Measurements from ENCODE around the gene ZDHHC1.

ZDHHC1 gene

DNA sequence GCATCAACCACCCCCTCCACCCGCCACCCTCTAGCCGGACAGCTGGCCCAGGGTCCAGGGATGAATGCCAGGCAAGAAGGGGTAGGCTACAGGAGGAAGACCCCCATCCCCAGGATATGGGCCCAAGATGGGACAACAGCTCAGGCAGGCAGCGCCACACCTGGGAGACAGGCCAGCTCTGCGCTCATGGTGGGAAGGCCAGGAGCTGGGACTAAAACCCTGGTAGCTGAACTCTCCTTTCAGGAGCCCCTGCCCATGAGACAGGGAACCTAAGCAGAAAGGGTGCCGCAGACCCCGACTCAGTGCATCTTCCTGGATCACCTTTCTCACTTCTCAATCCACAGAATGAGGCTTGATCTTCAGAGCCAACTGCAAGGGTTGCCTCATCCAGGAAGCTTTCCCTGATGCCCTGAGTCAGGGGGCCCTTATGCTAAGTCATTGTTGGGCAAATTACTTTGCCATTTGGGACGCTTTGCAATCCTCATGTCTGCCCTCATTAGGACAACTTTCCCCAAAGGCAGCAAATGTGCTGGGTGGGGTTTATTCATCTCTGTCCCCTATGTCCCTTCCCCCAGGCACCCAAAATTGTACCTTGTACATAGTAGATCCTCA is 9.0 kb downstream of the ZDHHC1 start:
- DNase-seq, result no peak

DNA sequence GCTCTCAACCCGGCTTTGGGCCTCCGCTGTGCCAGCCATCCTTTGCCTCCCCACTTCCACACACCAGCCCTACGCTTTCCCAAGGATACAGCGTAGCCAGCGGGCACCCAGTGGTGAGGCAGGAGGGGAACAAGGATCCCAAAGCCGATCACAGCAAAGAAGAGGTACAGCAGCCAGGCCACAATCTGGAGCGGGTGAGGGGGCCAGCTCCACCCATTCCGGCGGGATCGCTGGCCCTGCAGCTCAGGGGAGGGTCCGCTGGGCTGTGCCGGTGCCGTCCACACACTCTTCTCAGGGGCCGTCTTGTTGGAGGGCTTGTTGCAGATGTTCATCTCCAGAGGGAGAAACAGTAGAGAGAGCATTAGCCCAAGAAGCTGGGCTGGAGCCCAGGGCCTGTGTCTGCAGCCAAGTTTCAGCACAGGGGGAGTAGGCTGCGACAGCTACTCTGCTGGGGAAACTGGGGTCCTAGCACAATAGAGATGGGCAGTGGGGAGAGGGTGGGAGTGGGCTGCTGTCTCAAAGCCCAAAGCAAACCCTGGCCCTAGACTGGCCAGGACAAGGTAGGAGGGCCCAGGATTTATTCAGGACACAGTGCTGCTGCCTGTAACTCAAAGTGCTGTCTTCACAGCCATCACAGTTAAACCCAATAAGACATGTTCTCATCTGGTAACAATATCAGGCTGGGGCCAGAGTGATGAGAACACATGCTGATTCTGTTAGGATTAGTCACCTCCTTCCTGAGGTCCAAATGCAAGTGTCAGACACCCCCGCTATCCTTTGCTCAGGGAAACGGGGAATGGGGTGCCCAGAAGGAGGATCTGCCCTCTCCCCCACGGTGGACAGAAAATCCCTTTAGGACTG is 9.9 kb downstream of the ZDHHC1 start:
- no peak for DNase-seq

DNA sequence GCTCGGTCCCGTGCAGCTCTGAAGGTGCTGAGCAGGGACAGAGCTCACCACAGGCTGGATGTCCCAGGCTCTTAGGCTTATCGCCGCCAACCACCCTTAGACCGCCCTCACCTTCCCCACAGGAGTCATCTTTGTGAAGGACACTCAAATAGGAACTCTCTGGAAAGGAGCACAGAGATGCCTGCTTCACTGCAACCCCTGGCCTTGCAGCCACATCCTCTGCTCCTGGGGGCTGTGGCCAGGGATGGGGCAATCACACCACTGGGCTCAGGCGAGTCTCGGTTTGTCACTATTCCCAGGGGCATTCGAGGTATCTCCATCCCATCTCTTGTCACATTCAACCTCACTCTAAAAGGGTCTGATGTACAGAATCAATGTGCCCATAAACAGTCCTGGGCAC is 10.9 kb downstream of the ZDHHC1 start:
- no peak for DNase-seq

DNA sequence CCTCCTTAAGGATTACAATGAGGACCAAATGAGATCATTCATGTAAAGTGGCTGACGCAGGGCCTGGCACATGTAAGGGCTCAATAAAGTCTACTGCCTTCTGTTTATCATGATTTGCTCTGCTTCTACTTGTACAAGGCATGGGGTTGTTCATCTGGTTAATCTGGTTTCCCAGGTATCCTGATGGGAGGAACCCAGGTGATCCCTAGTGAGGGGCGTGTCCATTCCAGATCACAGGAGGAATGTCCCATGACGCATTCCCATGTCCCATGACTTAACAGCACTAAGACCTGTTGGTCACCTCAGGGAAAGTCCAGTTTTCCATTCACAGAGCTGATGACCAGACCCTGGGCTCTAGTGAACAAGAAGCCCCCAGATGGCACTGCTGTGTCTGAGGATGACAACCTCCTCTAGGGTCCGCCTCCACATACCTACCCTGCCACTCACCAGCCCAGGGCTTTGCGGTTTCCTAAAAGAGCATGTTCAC is 11.5 kb downstream of the ZDHHC1 start:
- no peak for DNase-seq

DNA sequence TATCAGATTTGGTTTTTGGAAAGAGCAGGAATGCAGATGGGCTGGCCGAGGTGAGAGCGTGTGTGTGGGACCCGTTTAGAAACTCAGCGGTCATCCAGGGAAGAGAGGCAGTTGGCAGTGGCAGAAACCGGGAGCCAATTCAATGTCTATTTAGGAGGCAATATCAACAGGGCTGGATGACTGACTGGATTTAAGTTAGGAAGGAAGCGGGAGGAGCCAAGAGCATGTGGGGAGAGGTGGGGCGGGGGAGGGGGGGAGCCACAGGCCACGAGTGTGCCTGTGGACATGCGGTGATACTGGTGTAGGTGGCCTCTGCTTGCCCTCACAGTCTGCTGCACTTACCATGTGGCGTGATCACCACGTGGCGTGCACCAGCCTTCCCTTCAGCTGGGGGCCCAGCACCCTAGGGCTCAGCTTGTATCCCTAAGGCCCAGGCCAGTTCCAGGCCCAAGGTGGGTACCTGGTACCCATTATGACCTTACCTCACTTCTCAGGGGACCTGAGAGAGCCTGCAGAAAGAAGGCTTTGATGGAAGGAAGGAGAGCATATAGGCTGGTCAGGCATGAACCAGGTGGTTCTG is 12.2 kb downstream of the ZDHHC1 start:
- DNase-seq, result no peak

DNA sequence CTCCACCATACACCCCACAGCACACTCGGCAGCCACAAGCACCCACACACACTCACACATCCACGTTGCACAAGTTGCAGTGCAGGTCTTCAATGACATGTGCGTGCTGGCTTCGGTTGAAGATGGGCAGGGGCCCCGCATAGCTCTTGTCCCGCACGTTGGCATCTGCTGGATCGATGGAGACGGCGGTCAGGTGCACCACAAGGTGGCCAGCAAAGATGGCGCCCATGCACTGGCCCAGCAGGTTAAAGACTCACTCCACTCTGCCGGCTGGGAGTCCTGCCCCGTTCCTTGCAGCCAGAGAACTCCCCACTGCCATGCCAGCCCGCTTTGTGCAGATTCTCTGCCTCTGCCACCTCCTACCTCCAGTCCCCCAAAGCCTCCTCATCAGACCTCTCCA is 15.4 kb downstream of the ZDHHC1 start:
- DNase-seq, result no peak

DNA sequence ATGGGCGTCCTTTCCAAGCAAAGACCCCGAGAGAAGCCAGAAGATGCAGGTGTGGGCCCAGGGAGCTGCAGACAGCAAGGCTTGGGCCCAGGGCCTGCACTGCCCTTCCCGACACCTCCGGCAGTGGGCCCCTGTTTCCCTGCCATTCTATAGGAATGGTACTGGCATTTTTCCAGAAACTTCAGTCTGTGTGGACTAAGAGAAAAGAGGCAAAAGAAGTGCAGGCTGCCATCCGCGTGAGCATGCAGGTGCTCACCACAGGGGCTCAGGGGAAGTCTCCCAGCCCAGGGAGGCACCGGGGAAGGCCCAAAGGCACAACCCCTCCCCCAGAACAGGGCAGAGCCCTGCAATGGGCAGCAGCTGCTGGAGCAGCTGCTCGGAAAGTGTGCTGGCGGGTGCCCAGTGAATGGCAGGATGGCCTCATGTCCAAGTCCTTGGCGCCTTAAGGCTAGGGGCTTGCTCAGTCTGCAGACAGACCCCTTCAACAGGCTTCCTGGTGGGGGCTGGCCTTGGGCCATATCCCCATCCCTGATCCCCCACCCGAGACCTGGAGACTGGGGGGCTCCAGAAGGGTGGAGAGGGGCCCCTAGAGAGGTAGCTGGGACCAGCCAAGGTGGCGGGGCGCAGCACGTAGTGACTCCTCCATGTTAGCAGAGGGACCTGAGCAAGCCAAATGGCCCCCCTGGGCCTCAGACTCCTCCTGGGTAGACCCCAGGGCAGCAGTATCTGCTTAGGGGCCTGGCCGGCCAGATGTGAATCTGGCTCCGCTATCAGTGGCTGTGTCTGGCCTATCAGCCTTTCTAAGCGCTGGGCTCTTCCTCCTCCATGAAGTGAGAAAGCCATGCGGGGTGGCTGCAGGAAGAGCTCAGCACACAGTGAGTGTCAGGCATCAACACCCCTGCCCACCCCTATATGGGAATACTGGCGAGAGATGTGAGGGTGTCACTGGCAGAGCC is 16.2 kb downstream of the ZDHHC1 start:
- no peak for DNase-seq

DNA sequence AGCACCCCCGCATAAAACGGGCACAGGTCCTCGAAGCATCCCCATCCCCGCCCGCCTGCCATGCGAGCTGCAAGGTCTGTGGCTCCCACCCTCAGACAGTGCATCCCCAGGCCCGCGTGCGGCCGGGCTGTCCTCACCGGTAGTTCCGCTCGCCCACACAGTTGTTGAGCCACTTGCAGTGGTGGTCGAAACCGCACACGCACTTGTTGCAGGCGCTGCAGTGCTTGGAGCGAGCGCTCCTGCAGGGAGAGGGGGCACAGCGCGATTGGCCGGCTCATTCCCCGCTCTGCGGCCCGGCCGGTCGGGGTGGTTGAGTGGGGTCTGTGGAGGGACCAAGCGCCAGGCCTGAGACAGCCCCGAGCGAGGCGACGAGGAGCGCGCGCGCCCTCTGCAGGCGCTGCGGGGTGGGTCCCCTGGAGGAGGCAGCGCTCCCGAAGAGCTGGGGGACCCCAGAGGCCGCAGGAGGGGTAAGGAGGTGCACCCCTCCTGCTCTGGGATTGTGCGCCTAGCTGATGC is 17.0 kb downstream of the ZDHHC1 start:
- DNase-seq, result peak; percentile 14 to 31

DNA sequence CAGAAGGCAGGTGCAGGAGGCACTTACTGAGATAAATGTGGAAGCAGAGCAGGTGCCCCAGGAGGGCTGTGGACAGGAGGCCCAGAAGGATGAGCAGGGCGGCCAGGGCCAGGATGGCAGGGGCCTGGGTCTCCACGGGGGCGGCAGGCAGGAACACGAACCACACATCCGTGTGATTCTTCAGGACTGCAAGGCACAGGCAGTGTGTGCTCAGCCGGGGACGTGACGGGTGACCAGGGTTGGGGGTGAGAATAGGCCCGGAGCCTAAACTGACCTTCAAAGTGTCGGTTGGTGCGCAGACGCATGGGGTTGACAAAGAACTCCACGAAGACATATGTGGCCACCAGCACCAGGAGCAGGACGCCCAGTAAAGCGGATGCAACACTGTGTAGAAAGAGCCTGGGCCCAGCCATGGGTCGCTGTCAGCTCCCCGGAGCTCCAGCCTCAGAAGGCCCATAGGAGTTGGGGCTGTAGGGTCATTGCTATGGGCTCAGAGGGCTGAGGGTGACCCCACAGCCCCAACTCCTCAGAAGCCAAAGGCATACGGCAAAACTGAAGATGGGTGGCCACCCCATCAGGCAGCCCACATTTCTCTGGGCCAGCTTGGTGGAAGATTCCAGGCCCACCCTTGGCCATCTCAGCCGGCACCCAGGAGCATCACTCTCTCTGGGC is 17.6 kb downstream of the ZDHHC1 start:
- DNase-seq, result no peak

DNA sequence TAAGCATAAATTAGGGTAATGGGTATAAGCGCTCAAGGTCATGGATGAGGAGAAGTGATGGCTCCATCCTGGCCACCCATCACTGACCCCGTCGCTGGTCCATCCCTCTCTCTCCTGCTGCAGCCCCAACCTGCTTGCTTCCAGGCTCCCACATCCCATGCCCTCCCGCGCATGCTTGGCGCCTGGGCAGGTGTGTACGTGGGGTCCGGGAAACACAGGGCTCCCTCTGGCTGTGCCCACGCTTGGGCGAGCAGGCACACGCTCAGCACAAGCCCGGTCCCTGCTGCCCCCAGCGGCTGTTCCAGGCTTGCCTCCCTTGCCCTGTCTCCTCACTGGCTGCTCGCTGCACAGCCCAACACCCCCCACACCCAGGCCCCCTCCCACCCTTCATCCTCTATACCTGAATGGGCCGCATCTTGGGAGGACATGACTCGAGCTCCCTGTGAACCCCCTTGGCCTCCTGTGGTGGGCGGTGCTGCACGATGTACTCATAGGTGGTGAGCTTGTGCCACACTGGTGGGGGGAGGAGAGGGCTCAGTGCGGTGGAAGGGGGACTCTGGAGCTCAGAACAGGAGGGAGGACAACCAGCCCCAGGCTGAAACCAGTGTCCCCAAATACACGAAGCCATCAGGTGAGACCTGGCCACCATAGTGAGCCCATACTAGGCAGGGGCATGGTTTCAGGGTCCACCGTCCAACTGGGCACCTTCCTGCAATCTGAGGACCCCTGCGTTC is 18.3 kb downstream of the ZDHHC1 start:
- no peak for DNase-seq

DNA sequence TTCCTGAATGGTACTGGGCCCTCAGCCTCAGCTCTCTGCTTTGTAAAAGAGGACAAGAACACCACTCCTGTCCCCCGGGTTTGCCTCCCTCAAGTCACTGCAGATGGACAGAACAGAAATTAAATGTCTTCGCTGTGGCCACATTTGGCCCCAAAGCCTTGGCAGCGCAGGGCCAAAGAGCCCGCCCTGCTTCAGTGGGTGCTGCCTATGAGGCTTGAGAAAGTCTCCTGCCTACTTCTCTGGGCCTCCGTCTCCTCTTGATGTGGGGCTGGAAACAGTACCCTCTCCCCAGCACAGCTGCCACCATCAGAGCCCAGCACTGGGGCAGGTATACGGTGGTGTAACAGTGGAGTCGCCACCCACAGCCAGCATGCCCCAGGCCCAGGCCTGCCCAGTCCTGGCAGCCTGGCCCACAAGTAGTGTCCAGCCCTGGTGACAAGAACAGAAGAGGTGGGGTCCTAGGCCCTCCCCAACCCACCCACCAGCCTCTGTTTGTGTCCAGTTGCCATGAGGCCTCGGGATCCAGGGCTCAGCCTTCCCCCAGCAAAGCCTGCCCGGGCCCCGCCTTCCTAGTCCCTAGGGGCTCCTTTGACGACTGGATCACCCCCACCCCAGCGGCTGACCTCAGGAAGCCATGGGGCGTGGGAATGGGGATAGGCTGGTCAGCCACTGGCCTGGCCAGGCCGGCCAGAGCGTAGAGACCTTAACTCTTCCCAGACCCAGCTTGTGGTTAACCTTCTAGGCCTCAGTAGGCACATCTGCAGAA is 19.1 kb downstream of the ZDHHC1 start:
- DNase-seq, result no peak

DNA sequence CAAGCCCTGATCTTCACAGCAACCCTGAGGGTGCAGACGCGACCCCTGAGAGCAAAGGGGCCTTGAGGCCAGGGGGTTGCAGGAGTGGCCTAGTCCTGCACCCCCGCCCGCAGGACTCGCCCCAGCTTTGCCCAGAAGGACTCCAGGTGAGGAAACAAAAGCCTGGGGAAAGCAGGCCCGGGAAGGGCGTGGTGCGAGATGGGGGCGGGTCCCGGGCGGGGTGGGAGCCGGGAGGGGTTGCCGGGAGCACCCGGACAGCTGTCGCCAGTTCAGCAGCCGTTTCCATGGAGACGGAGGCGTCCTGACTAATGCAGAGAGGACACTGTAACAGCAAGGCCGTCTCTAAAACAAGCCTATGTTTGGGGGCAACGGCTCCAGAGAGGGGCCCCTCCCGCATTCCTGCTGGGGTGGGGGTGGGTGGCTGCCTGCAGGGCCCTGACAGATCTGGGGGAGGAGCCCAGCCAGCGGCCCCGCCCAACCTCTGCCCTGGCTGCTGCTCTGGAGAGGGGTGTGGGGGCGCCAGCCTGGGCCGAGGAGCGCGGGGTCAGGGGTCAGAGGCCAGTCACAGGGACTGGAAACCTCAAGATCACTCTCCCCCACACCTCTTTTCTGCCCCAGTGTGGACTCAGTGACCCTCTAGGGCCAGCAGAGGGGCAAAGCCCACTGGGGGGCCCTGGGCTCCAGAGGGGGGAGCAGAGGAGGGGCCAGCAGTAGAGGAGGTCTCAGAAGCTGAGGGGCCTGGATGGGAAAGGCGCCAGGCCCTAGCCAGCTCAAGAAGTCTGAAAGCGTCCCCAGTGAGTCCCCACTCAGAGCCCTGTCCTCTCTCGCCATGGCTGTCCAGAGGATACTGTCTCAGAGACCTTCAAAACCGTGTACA is 19.9 kb downstream of the ZDHHC1 start:
- DNase-seq, result no peak

DNA sequence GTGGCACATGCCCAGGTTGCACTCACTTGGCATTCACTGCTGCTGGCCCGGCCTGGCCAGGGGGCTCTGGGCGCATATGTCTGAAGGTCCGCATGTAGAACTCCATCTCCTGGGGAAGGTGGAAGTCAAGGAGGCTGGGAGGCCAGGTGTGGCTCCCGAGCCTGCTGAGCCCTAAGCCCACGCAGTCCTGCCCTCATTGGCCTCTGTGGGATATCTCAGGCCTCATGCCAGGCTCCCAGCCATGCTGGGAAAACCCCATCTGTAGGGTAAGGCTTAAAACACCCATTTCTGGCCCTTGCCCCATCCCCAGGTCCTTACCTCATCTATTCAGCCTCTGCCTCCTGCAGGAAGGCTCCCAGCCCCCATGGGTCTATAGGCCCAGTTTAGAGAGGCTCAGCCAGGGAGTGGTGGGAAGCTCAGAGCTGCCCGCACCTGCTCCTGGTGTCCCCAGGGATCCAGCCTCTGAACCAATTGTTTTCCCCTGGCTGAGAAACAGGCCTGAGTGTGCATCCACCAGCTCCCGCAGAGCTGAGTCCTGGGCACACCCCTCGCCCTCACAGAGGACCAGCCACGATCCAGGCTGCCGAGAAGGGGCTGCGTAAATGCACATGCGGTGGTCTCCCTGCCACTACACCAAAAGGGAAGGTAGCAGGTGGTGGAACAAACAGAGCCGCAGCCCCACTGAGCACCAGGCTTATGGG is 20.7 kb downstream of the ZDHHC1 start:
- no peak for DNase-seq

DNA sequence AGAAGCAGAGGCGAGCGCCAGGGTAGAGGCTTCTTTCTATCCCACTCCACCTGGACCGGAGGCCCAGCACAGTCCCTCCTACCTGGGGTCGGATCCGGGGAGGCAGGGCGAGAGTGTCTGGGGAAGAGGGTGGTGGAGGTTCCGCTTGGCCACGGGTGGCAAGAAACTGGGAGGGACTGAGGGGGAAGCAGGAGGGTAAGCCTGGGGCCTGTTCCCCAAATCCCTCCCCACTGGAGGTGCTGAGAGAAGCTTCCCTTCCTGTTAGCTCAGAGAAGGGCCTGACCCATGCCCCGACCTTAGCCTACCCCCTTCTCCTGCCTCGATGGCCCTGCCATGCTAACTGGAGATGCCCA is 21.2 kb downstream of the ZDHHC1 start:
- no peak for DNase-seq

DNA sequence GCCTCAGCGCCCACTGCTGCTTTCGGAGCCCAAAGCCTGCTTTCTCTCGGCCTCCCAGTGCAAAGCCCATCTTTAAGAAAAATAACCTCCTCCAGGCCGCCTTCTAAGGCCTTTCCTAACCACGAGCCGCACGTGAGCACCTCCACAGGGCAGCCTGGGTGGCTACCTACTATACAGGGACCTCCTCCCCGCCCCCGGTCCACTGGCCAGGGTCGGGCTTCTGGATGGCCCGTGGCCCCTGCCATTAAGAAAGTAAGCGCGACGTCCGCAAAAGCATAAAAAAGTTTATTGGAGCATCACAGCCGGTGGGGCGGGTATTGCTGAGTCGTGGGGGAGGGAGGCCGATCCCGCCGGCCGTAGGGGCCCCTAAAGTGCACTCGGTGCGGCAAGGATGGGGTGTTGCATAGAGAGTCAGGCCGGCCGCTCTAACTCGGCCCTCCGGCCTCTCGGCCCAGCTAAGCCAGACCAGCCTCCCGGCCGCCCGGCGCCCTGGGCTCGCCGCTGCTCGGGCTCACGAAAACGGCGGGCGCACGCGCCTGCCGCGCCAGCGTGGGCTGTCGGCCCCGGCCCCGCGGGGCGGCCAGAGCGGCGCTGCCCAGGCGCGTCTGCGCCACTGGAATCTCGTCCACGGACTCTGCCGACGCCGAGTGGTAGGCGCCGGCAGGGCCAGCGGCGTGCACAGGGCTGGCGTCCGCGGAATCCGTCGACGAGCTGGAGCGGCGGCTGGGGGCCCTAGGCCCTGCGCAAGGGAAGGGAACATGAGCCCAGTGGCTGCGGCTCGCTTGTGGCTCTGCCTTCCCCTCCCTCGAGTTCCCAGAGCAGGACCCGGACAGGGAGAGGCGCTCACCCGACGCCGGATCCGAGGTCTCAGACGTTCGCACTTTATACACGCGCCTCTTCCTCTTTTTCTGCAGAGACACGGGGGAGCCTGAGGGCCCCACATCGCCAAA is 21.8 kb downstream of the ZDHHC1 start:
- no peak for DNase-seq

DNA sequence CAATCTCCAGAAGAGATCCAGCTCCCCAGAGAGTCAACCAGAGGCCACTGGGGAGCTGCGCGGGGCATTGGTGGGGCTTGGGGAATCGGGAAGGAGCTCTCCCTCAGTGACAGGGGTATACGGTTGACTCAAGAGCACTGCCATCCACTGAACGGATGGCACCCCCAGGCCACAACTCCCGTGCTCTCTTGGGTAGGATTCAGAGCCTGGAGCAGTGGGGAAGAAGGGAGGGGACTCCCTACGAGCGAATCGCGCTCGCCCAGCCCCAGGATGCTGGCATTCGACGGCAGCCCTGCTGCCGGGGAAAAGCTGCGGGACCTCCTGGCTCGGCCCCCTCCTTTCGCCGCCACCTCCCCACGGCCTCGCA is 22.5 kb downstream of the ZDHHC1 start:
- no peak for DNase-seq

DNA sequence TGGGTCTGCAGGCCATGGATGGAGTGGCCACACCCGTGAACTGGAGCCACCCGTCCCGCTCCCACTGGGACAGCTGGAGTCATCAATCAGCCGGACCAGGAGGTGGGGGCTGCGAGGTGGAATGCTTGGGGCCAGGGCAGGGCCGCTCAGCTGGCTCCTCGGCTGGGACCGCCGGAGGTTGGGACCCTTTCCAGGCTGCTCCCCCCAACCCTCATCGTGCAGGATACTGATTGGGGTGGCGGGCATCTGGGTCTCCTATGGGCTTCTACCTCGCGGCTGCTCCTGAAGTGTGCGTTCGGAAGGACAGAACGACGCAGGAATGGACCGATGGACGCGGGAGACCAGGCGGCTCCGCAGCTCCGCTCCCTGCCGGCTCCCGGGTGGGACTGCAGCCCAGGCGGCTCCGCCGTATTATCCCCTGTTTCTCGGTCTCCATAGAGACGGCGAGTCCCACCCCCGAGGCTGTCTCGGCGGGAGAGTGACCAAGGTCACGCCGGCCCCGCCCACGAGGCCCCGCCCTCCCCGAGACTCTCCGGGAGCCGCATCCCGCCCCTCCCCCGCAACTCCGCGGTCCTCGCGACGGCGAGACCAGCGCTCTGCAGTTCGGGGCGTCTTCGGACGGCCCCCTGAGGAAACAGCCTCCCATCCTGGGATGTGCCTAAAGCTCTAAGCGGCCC is 23.0 kb downstream of the ZDHHC1 start, which contains the start of gene TPPP3:
TPPP3 (minus strand) TSS at position 388 of the 677 bp plus-strand sequence. CDS start 2,387 bp downstream, outside the sequence.
- peak; percentile 15 to 19 for DNase-seq

All from activated CD4-positive, alpha-beta T cell treated with anti-CD3 and anti-CD28 coated beads for 4 hours (primary cell).